HG02885 (cell line): ENCODE data around the gene OTUB2.

Experiments used
- ATAC-seq: cut with Tn5 transposase; IDR thresholded peaks from one replicate; pipeline ENCODE4 v1.9.1; 2021; ENCODE audit warnings: mild to moderate bottlenecking; ENCODE audit not compliant: unreplicated experiment, poor library complexity

OTUB2 gene

GRCh38 chr14:94038510-94038909 is 12.4 kb downstream of the OTUB2 start:
- no peak for ATAC-seq

GRCh38 chr14:94038921-94039629 is 12.9 kb downstream of the OTUB2 start:
- no peak for ATAC-seq

GRCh38 chr14:94040247-94040646 is 14.1 kb downstream of the OTUB2 start:
- no peak for ATAC-seq

- ATAC-seq, result no peak
Measured at GRCh38 chr14:94040796-94041195, 14.7 kb downstream of the OTUB2 start.

- ATAC-seq, result no peak
Measured at GRCh38 chr14:94041551-94042346, 15.6 kb downstream of the OTUB2 start.

- ATAC-seq, result no peak
Measured at GRCh38 chr14:94042433-94043091, 16.4 kb downstream of the OTUB2 start.

GRCh38 chr14:94043111-94043755 is 17.1 kb downstream of the OTUB2 start:
- ATAC-seq, result no peak

GRCh38 chr14:94043756-94044475 is 17.8 kb downstream of the OTUB2 start:
- ATAC-seq, result no peak

- no peak for ATAC-seq
Measured at GRCh38 chr14:94044476-94045091, 18.4 kb downstream of the OTUB2 start.

- no peak for ATAC-seq
Measured at GRCh38 chr14:94045101-94045500, 19.0 kb downstream of the OTUB2 start.

- ATAC-seq, result no peak
Measured at GRCh38 chr14:94045563-94046345, 19.6 kb downstream of the OTUB2 start.

GRCh38 chr14:94046696-94047250 is 20.6 kb downstream of the OTUB2 start:
- no peak for ATAC-seq

- no peak for ATAC-seq
Measured at GRCh38 chr14:94047581-94047980, 21.4 kb downstream of the OTUB2 start.

- ATAC-seq, result no peak
Measured at GRCh38 chr14:94048691-94049624, 22.8 kb downstream of the OTUB2 start.

- ATAC-seq, result no peak
Measured at GRCh38 chr14:94049625-94050023, 23.5 kb downstream of the OTUB2 start.

- ATAC-seq, result no peak
Measured at GRCh38 chr14:94050231-94050880, 24.2 kb downstream of the OTUB2 start.

GRCh38 chr14:94051115-94051514 is 25.0 kb downstream of the OTUB2 start:
- ATAC-seq, result no peak
